Vagina (tissue), 2 donors: Measurements from ENCODE around the gene NOP10. TPM values are rescaled to one million over a fixed set of nuclear protein-coding genes. Genes with fewer than 3 reads are reported as not detected.

Source experiments
- DNase-seq, 2 donors: peaks; one replicate each; pipeline ENCODE4 v3.0.0-alpha.2; 2017; ENCODE audit errors: extremely low spot score in 2 of 2
- H3K27ac ChIP-seq: fragments of 200-600 bp; sonication (generic); one replicate; pipeline ENCODE4 v1.5.1; 2019
- H3K27me3 ChIP-seq: fragments of 200-600 bp; sonication (generic); one replicate; pipeline ENCODE4 v1.5.1; 2019
- H3K36me3 ChIP-seq, 2 donors: fragments of 200-600 bp; sonication (generic); one replicate each; pipeline ENCODE4 v1.5.1; 2017 to 2019
- H3K4me1 ChIP-seq: fragments of 200-600 bp; sonication (generic); one replicate; pipeline ENCODE4 v1.5.1; 2019
- H3K4me3 ChIP-seq, 2 donors: fragments of 200-600 bp; sonication (generic); 1 replicate in 1 of 2; 2 replicates in 1 of 2; pipeline ENCODE4 v1.5.1; 2016 to 2019
- H3K9me3 ChIP-seq: fragments of 200-600 bp; sonication (generic); one replicate; pipeline ENCODE4 v1.5.1; 2019
- POLR2A ChIP-seq, 2 donors: fragments of 450-650 bp; IDR thresholded peaks; one replicate each; pipeline ENCODE4 v1.6.1; 2017; ENCODE audit warnings: antibody characterized with exemption in 2 of 2, mild to moderate bottlenecking in 2 of 2, moderate library complexity in 2 of 2
- POLR2AphosphoS5 ChIP-seq, 2 donors: sonication (generic); formaldehyde crosslinking; IDR thresholded peaks; one replicate each; pipeline ENCODE4 v1.9.0; 2017; ENCODE audit warnings: antibody characterized with exemption in 2 of 2, mild to moderate bottlenecking in 2 of 2, low read depth in 1 of 2; ENCODE audit not compliant: insufficient read depth in 1 of 2
- intact Hi-C: fragments of 100-400 bp; cut with DNase I; formaldehyde crosslinking; loops from one replicate; pipeline ENCODE4 v1.15.1; 2023
- microRNA counts, 2 donors: library from miRNA; unstranded; fragments of <30 nt; microRNA quantifications; one replicate each; lab custom pipeline; 2016 to 2017
- microRNA-seq: library from miRNA; unstranded; fragments of <30 nt; microRNA quantifications from one replicate; pipeline ENCODE4, GENCODE V29; 2017; ENCODE audit warnings: borderline number of aligned reads, borderline replicate concordance
- small RNA-seq: library from RNA; depleted of rRNA; stranded (forward); fragments of <200 nt; gene quantifications from one replicate; pipeline ENCODE3, GENCODE V24; 2016
- total RNA-seq: library from RNA; depleted of rRNA; stranded (reverse); fragments of >200 nt; gene quantifications from one replicate; pipeline ENCODE4 v1.2.3, GENCODE V29; 2016
- TF ChIP-seq, protein P1 (sequence below), 3 experiments: fragments of 450-650 bp in 2 of 3; fragments of 200-600 bp in 1 of 3; sonication (generic) in 1 of 3; IDR thresholded peaks; one replicate each; pipeline ENCODE4 v1.5.1; 2017 to 2019; ENCODE audit warnings: antibody characterized with exemption in 3 of 3, mild to moderate bottlenecking in 2 of 3, moderate library complexity in 2 of 3

The NOP10 gene
- total RNA-seq, 1 donor from 2014 or later = 150 TPM

DNA sequence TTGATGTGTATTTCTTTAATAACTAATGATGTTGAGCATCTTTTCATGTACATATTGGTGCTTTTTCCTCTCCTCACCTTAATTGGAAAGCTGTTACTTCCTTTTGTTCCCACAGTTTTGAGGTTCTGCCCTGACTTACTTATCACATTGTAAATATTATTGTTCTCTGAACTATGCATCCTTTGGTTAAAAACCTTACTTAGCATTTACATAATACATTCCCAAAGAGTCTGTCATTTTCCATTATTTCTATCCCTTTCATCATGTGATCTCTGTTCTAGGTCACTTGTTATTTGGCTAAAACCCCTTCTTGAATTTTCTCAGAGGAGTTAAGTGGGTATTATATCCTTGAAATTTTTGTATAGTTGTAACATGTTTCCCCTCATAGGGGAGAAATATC, 38.3 kb downstream of the NOP10 start:
- intact Hi-C loops = no loop called here
- Histone ChIP-seq H3K27me3 (no peaks in the 10 kb centered on the region), H3K9me3 (no peaks in the 10 kb centered on the region), H3K4me3 (no peak overlapping the region), H3K27ac (no peak overlapping the region), H3K36me3 (no peaks in the 10 kb centered on the region), H3K4me1 (no peaks in the 10 kb centered on the region)
- TF ChIP-seq POLR2A (IDR thresholded peaks at IDR 0.05) = no peak
- no peak for TF ChIP-seq POLR2AphosphoS5 (IDR thresholded peaks at IDR 0.05; ENCODE audit: insufficient read depth in 1 of 2, low read depth in 1 of 2)
- TF ChIP-seq, protein P1, sequence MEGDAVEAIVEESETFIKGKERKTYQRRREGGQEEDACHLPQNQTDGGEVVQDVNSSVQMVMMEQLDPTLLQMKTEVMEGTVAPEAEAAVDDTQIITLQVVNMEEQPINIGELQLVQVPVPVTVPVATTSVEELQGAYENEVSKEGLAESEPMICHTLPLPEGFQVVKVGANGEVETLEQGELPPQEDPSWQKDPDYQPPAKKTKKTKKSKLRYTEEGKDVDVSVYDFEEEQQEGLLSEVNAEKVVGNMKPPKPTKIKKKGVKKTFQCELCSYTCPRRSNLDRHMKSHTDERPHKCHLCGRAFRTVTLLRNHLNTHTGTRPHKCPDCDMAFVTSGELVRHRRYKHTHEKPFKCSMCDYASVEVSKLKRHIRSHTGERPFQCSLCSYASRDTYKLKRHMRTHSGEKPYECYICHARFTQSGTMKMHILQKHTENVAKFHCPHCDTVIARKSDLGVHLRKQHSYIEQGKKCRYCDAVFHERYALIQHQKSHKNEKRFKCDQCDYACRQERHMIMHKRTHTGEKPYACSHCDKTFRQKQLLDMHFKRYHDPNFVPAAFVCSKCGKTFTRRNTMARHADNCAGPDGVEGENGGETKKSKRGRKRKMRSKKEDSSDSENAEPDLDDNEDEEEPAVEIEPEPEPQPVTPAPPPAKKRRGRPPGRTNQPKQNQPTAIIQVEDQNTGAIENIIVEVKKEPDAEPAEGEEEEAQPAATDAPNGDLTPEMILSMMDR (IDR thresholded peaks at IDR 0.05) = no peak
- DNase-seq = no peak

DNA sequence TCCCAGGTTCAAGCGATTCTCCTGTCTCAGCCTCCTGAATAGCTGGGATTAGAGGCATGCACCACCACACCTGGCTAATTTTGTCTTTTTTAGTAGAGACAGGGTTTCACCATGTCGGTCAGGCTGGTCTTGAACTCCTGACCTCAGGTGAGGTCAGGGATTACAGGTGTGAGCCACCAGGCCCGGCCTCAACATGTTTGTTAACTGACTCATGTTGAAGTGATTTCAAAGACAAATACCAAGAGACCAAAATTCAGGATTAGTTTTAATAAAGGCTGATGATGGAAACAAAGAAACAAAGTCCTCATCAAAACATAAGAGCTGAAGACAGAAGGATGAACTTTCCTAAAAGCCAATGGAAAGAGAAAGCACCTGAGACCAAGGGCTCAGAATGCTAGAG, 41.9 kb downstream of the NOP10 start:
- intact Hi-C loops = no loop called here
- H3K4me1 ChIP-seq = peaks cover 23% of the 10 kb centered on the region

DNA sequence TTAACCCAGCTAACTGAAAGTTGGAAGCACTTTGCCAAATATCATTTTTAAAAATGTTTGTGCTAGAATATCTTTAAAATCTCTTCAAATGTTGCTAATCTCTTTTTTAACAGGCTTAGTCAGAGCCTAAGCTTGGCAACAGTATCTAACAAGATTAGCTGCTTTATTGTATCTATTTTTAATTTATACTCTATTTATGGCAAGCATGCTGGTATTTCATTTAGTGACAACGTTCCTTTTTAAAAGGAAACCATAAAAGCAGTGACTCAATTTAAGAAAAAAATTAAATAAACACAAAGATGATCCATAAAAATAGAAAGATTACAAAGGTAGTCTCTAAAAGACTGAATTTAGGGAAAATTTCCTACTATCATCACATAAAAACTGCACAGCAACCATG, 45.9 kb downstream of the NOP10 start:
- no peak overlapping the region for H3K4me3 ChIP-seq
- no peaks in the 10 kb centered on the region for H3K36me3 ChIP-seq
- intact Hi-C loops = no loop called here
- peaks cover 23% of the 10 kb centered on the region for H3K4me1 ChIP-seq
- TF ChIP-seq, protein P1 (IDR thresholded peaks at IDR 0.05) = no peak
- TF ChIP-seq POLR2AphosphoS5 (IDR thresholded peaks at IDR 0.05; ENCODE audit: insufficient read depth in 1 of 2, low read depth in 1 of 2) = no peak
- H3K27me3 ChIP-seq = no peaks in the 10 kb centered on the region
- DNase-seq = no peak
- H3K9me3 ChIP-seq = no peaks in the 10 kb centered on the region
- no peak overlapping the region for H3K27ac ChIP-seq

More for the DNA sequence above, 41.9 kb downstream of the NOP10 start:
- Histone ChIP-seq H3K9me3 (no peaks in the 10 kb centered on the region), H3K27ac (no peak overlapping the region), H3K4me3 (no peak overlapping the region), H3K27me3 (no peaks in the 10 kb centered on the region), H3K36me3 (no peaks in the 10 kb centered on the region)
- no peak for DNase-seq
- TF ChIP-seq POLR2AphosphoS5 (IDR thresholded peaks at IDR 0.05; ENCODE audit: insufficient read depth in 1 of 2, low read depth in 1 of 2) (no peak), POLR2A (IDR thresholded peaks at IDR 0.05) (no peak)
- TF ChIP-seq, protein P1 (IDR thresholded peaks at IDR 0.05) = no peak

DNA sequence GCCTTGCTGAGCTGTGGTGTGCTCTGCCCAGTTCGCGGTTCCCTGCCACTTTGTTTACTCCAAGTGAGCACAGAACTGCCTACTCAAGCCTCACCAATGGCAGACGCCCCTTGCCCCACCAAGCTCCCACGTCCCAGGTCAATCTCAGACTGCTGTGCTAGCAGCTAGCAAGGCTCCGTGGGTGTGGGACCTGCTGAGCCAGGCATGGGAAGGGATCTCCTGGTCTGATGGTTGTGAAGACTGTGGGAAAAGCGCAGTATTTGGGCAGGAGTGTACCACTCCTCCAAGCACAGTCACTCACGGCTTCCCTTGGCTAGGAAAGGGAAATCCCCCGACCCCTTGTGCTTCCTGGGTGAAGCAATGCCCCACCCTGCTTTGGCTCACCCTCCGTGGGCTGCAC, 50.3 kb downstream of the NOP10 start:
- TF ChIP-seq, protein P1 (IDR thresholded peaks at IDR 0.05) = no peak
- TF ChIP-seq POLR2A (IDR thresholded peaks at IDR 0.05) (no peak), POLR2AphosphoS5 (IDR thresholded peaks at IDR 0.05; ENCODE audit: insufficient read depth in 1 of 2, low read depth in 1 of 2) (no peak)
- intact Hi-C loops = no loop called here
- H3K27ac ChIP-seq = no peak overlapping the region
- H3K4me1 ChIP-seq = peaks cover 13% of the 10 kb centered on the region
- no peaks in the 10 kb centered on the region for H3K9me3 ChIP-seq
- DNase-seq = no peak
- H3K27me3 ChIP-seq = no peaks in the 10 kb centered on the region
- no peak overlapping the region for H3K4me3 ChIP-seq
- H3K36me3 ChIP-seq = no peaks in the 10 kb centered on the region

MicroRNAs encoded within 50 kb of the gene (microRNA counts, 767-probe panel; counts per million panel counts)
- 2,765 to 4,419 counts per million in 2 donors for microRNA hsa-miR-1233 (lab: Ali Mortazavi, UCI)

Small RNAs within 50 kb of the gene (microRNA-seq; reads per million reads assigned to microRNA genes)
- gene MIR1233-1 = not detected

Small RNAs within 50 kb of the gene (small RNA-seq; reads per million reads assigned to genes)
- gene MIR1233-1 (not detected), gene RF00019 (not detected)

Other genes with a start within 250 kb of the NOP10 start
- 31.4 TPM for gene EMC7, start 241.3 kb downstream of the NOP10 start, total RNA-seq
- gene PGBD4, start 241.1 kb downstream of the NOP10 start, total RNA-seq = 1.5 TPM
- gene KATNBL1, start 133.0 kb downstream of the NOP10 start, total RNA-seq = 50.3 TPM
- gene EMC4, start 118.1 kb downstream of the NOP10 start, total RNA-seq = 86.2 TPM
- 73.4 TPM for gene SLC12A6, start 5.4 kb downstream of the NOP10 start, total RNA-seq
- not detected for gene NUTM1, start 179 bp upstream of the NOP10 start, total RNA-seq
- gene LPCAT4, start 24.1 kb upstream of the NOP10 start, total RNA-seq = 47.4 TPM
- gene GOLGA8A, start 94.7 kb upstream of the NOP10 start, total RNA-seq = 46.7 TPM
- 68.0 TPM for gene GOLGA8B, start 240.5 kb upstream of the NOP10 start, total RNA-seq